Measurements from ENCODE around the gene SP4.

Gene SP4

DNA sequence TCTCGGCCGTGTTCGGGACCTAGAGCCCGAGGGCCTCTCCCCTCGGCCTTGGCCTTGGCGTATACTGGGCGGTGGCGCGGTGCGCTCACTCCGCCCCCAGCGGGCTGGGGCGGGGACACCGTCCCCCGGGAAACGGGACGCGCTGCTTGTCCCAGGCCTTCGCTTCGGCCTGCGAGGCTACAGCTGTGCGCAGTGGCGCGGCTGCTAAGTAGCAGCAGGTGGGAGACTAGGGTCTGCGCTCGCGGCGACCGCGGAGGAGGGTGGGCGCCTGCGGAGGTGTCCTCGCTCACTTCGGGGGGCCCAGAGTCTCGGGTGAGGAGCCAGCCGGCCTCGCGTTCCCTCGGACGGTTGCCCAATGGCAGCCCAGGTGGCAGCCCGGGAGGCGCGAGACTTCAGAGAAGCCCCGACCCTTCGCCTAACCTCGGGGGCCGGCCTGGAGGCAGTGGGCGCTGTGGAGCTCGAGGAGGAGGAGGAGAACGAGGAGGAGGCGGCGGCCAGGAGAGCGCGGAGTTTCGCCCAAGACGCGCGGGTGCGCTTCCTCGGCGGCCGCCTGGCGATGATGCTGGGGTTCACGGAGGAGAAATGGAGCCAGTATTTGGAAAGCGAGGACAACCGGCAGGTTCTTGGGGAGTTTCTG lies 115.1 kb downstream of the SP4 start, which contains the start of gene DNAH11:
Gene DNAH11 (plus strand): TSS at position 149 of the 637 bp plus-strand sequence. CDS start 207 bp downstream, at position 356.
- Histone ChIP-seq H3K9me3 (ENCODE audit: insufficient read depth, low read length) (no peaks in the 10 kb centered on the region), H4K20me1 (ENCODE audit: low read depth, low read length) (no peaks in the 10 kb centered on the region), H3K79me2 (ENCODE audit: insufficient read depth, low read length) (no peaks in the 10 kb centered on the region), H3K4me3 (ENCODE audit: insufficient read depth, low read length, poor library complexity, severe bottlenecking) (no peak within 1 kb of the TSS), H3K27me3 (ENCODE audit: low read length) (no peaks in the 10 kb centered on the region), H3K36me3 (ENCODE audit: low read length) (no peaks in the 10 kb centered on the region), H3K27ac (ENCODE audit: low read depth, low read length) (no peak within 1 kb of the TSS), H3K9ac (ENCODE audit: low read length) (no peak within 1 kb of the TSS), H2AFZ (ENCODE audit: low read depth, low read length, severe bottlenecking) (no peak within 1 kb of the TSS), H3K9me2 (replicated peaks; ENCODE audit: insufficient read depth, low read length) (no peaks in the 10 kb centered on the region), H3F3A (ENCODE audit: insufficient read depth) (no peaks in the 10 kb centered on the region), H3K4me2 (ENCODE audit: low read depth, low read length, poor library complexity, severe bottlenecking) (no peak within 1 kb of the TSS)
- TF ChIP-seq EZH2phosphoT487 (conservative IDR thresholded peaks at IDR 0.05; ENCODE audit: low read length): no peak
- TF ChIP-seq, protein P1, sequence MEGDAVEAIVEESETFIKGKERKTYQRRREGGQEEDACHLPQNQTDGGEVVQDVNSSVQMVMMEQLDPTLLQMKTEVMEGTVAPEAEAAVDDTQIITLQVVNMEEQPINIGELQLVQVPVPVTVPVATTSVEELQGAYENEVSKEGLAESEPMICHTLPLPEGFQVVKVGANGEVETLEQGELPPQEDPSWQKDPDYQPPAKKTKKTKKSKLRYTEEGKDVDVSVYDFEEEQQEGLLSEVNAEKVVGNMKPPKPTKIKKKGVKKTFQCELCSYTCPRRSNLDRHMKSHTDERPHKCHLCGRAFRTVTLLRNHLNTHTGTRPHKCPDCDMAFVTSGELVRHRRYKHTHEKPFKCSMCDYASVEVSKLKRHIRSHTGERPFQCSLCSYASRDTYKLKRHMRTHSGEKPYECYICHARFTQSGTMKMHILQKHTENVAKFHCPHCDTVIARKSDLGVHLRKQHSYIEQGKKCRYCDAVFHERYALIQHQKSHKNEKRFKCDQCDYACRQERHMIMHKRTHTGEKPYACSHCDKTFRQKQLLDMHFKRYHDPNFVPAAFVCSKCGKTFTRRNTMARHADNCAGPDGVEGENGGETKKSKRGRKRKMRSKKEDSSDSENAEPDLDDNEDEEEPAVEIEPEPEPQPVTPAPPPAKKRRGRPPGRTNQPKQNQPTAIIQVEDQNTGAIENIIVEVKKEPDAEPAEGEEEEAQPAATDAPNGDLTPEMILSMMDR (IDR thresholded peaks at IDR 0.05; ENCODE audit: insufficient read depth, low read length, poor library complexity, severe bottlenecking): no peak

DNA sequence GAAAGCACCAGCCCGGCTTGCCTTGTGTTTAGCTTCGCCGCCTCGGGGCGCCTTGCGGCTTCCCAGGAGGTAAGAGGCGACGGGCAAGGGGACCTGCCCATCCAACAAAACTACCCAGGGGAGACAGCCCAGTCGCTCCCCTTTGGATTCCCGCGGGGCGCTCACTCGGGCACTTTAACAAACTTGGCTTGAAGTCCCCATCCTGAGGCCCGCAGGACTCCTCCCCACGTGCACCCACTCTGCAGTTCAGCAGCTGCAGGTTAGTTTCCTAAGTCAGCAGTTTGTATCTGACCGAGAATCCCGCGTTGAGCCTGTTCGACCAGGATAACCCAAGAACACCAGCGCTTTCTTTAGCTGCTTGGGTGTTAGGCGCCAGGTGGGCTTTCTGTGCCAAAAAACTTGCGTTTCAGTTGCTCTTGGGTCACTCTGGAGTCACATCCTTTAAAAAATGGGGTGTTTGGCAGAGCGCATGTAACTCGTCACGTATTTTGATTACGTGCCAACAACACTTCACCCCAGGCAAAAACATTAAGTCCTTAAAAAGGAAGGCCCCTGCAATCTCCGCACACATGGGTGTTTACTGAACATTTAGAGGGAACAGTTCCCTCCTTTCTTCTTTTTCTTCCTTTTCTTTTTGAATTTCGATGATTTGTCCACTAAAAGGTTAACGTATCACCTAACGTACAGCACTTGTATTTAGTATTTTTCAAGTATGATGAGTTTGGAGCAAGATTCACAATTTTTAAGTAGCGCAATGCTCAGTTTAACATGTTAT lies 115.8 kb downstream of the SP4 start:
- H3K79me2 ChIP-seq (ENCODE audit: insufficient read depth, low read length): no peaks in the 10 kb centered on the region
- TF ChIP-seq, protein P1 (IDR thresholded peaks at IDR 0.05; ENCODE audit: insufficient read depth, low read length, poor library complexity, severe bottlenecking): no peak
- no peak for TF ChIP-seq EZH2phosphoT487 (conservative IDR thresholded peaks at IDR 0.05; ENCODE audit: low read length)
- H3F3A ChIP-seq (ENCODE audit: insufficient read depth): no peaks in the 10 kb centered on the region
- H4K20me1 ChIP-seq (ENCODE audit: low read depth, low read length): no peaks in the 10 kb centered on the region
- H3K27me3 ChIP-seq (ENCODE audit: low read length): no peaks in the 10 kb centered on the region
- H3K9me2 ChIP-seq (replicated peaks; ENCODE audit: insufficient read depth, low read length): no peaks in the 10 kb centered on the region
- H3K4me2 ChIP-seq (ENCODE audit: low read depth, low read length, poor library complexity, severe bottlenecking): no peak overlapping the region
- H3K9me3 ChIP-seq (ENCODE audit: insufficient read depth, low read length): no peaks in the 10 kb centered on the region
- no peak overlapping the region for H3K27ac ChIP-seq (ENCODE audit: low read depth, low read length)
- H3K36me3 ChIP-seq (ENCODE audit: low read length): no peaks in the 10 kb centered on the region
- no peak overlapping the region for H3K4me3 ChIP-seq (ENCODE audit: insufficient read depth, low read length, poor library complexity, severe bottlenecking)
- no peak overlapping the region for H3K9ac ChIP-seq (ENCODE audit: low read length)
- H2AFZ ChIP-seq (ENCODE audit: low read depth, low read length, severe bottlenecking): no peak overlapping the region

DNA sequence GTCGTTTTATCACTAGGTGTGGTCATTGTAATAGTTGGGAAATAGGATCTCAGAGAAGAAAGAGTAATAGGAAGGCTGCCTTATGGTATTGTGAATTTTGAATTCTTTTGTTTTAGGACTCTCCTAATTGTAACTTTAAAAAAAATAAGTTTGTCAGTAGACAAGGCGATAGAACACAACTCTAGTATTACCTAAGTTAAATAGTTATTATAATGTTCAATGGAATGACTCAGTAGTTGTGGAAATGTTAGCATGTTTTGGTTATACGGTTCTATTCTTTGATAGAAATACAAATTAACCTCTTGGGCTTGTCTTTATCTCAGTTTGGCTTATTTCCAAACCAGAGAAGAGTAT lies 116.4 kb downstream of the SP4 start:
- H3K4me3 ChIP-seq (ENCODE audit: insufficient read depth, low read length, poor library complexity, severe bottlenecking): no peak overlapping the region
- no peaks in the 10 kb centered on the region for H3K9me2 ChIP-seq (replicated peaks; ENCODE audit: insufficient read depth, low read length)
- H3K79me2 ChIP-seq (ENCODE audit: insufficient read depth, low read length): no peaks in the 10 kb centered on the region
- H4K20me1 ChIP-seq (ENCODE audit: low read depth, low read length): no peaks in the 10 kb centered on the region
- H3K27ac ChIP-seq (ENCODE audit: low read depth, low read length): no peak overlapping the region
- H3K4me2 ChIP-seq (ENCODE audit: low read depth, low read length, poor library complexity, severe bottlenecking): no peak overlapping the region
- H3K36me3 ChIP-seq (ENCODE audit: low read length): no peaks in the 10 kb centered on the region
- H3F3A ChIP-seq (ENCODE audit: insufficient read depth): no peaks in the 10 kb centered on the region
- TF ChIP-seq, protein P1 (IDR thresholded peaks at IDR 0.05; ENCODE audit: insufficient read depth, low read length, poor library complexity, severe bottlenecking): no peak
- TF ChIP-seq EZH2phosphoT487 (conservative IDR thresholded peaks at IDR 0.05; ENCODE audit: low read length): no peak
- no peak overlapping the region for H2AFZ ChIP-seq (ENCODE audit: low read depth, low read length, severe bottlenecking)
- no peak overlapping the region for H3K9ac ChIP-seq (ENCODE audit: low read length)
- H3K27me3 ChIP-seq (ENCODE audit: low read length): no peaks in the 10 kb centered on the region
- no peaks in the 10 kb centered on the region for H3K9me3 ChIP-seq (ENCODE audit: insufficient read depth, low read length)
